ENCODE data around the gene DNAJC27. TPM values are rescaled to one million over a fixed set of nuclear protein-coding genes. Genes with fewer than 3 reads are reported as not detected.

Gene DNAJC27
- total RNA-seq, 3 donors from 2014 or later, result 3.3 to 3.8 (median 3.5) TPM

DNA sequence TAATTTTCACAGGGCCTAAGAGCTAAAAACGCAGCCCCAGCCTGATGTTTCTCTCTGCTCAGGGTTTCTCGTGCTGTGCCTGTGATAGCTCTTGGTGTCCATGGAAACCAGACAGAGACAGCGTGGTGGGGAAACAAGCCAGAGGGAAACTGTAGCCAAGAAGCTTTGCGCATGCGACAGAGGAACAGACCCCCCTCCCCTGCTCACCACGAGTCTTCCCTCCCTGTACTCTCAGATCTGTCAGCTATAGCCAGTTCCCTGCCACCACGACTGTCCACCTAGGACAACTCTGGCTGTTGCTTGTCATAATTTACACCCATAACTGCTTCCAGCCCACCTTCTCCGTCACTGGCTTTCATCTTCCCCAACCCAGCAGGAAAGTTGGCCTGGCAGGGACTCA, 13.2 kb upstream of the DNAJC27 start:
- no peak overlapping the region for H3K4me3 Mint-ChIP-seq
- peaks cover 1% of the 10 kb centered on the region for H3K36me3 Mint-ChIP-seq (ENCODE audit: insufficient read depth)
- peaks cover 4% of the 10 kb centered on the region for H3K27me3 Mint-ChIP-seq (ENCODE audit: low read depth)
- H3K9me3 Mint-ChIP-seq, result no peaks in the 10 kb centered on the region
- DNase-seq (no peak), ATAC-seq (no peak)
- no peaks in the 10 kb centered on the region for H3K4me1 Mint-ChIP-seq (ENCODE audit: low read depth)

GRCh38 chr2:24981411-24982136, 9.8 kb upstream of the DNAJC27 start:
- Mint-ChIP-seq H3K4me3 (no peak overlapping the region), H3K36me3 (ENCODE audit: insufficient read depth) (peaks cover 5% of the 10 kb centered on the region), H3K9me3 (no peaks in the 10 kb centered on the region), H3K4me1 (ENCODE audit: low read depth) (no peaks in the 10 kb centered on the region), H3K27me3 (ENCODE audit: low read depth) (peaks cover 4% of the 10 kb centered on the region)
- no peak for DNase-seq
- ATAC-seq, result no peak

DNA sequence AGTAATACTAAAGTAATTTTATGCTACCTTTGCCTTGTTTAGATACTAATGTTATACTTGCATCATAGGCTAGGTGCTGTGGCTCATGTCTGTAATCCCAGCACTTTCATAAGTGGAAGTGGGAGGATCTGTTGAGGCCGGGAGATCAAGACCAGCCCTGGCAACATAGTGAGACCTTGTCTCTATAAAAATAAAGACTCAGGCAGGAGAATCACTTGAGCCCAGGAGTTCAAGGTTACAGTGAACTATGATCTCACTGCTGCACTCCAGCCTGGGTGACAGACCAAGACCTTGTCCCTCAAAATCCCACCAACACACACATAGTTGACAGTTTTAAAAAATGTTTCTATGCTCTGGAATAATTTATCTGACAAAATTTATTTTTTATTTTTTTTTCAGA, 6.9 kb upstream of the DNAJC27 start:
- no peaks in the 10 kb centered on the region for H3K9me3 Mint-ChIP-seq
- no peak overlapping the region for H3K4me3 Mint-ChIP-seq
- H3K4me1 Mint-ChIP-seq (ENCODE audit: low read depth), result peaks cover 5% of the 10 kb centered on the region
- ATAC-seq (no peak), DNase-seq (no peak)
- peaks cover 5% of the 10 kb centered on the region for H3K36me3 Mint-ChIP-seq (ENCODE audit: insufficient read depth)
- H3K27me3 Mint-ChIP-seq (ENCODE audit: low read depth), result no peaks in the 10 kb centered on the region

DNA sequence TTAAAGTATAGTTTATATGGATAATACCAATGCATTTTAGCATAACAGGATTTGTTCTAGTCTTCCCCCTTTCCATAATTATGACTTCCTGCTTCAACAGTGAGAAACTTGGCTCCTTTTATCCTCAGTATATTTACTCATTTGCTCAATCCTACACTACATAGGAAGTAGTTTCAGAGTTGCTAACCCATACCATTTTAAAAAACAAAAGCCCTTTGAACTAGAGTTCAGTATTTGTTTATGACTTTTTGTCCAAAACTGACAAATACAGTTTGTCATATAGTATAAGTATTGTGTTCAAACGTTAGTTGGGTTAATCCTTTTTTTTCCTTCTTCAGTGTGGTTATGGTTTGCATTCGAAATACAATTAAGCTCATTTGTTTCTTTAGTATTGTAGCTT, 5.9 kb upstream of the DNAJC27 start:
- H3K4me3 Mint-ChIP-seq, result no peak overlapping the region
- ATAC-seq (no peak), DNase-seq (no peak)
- H3K4me1 Mint-ChIP-seq (ENCODE audit: low read depth), result peaks cover 8% of the 10 kb centered on the region
- no peaks in the 10 kb centered on the region for H3K9me3 Mint-ChIP-seq
- H3K36me3 Mint-ChIP-seq (ENCODE audit: insufficient read depth), result peaks cover 5% of the 10 kb centered on the region
- H3K27me3 Mint-ChIP-seq (ENCODE audit: low read depth), result no peaks in the 10 kb centered on the region

- ATAC-seq, result no peak
Measured at GRCh38 chr2:24973812-24974211, 2.1 kb upstream of the DNAJC27 start.

GRCh38 chr2:24972315-24972961, 683 bp upstream of the DNAJC27 start:
- H3K9me3 Mint-ChIP-seq, result no peaks in the 10 kb centered on the region
- peaks cover 19% of the 10 kb centered on the region for H3K4me1 Mint-ChIP-seq (ENCODE audit: low read depth)
- H3K4me3 Mint-ChIP-seq, result peak overlapping the region; percentile 97
- no peaks in the 10 kb centered on the region for H3K36me3 Mint-ChIP-seq (ENCODE audit: insufficient read depth)
- ATAC-seq, result no peak
- DNase-seq, result peak; percentile 18
- no peaks in the 10 kb centered on the region for H3K27me3 Mint-ChIP-seq (ENCODE audit: low read depth)

More at GRCh38 chr2:24973812-24974211, 2.1 kb upstream of the DNAJC27 start:
- no peaks in the 10 kb centered on the region for H3K36me3 Mint-ChIP-seq (ENCODE audit: insufficient read depth)
- H3K4me1 Mint-ChIP-seq (ENCODE audit: low read depth), result peaks cover 19% of the 10 kb centered on the region
- H3K27me3 Mint-ChIP-seq (ENCODE audit: low read depth), result no peaks in the 10 kb centered on the region
- H3K4me3 Mint-ChIP-seq, result no peak overlapping the region
- no peak for DNase-seq
- H3K9me3 Mint-ChIP-seq, result no peaks in the 10 kb centered on the region

- Mint-ChIP-seq H3K9me3 (no peaks in the 10 kb centered on the region), H3K4me1 (ENCODE audit: low read depth) (peaks cover 19% of the 10 kb centered on the region), H3K4me3 (peak overlapping the region; percentile 97), H3K36me3 (ENCODE audit: insufficient read depth) (peaks cover 9% of the 10 kb centered on the region), H3K27me3 (ENCODE audit: low read depth) (no peaks in the 10 kb centered on the region)
- ATAC-seq (peak; percentile 4 to 11), DNase-seq (no peak)
Measured at GRCh38 chr2:24971286-24971535, 544 bp downstream of the DNAJC27 start.

- Mint-ChIP-seq H3K27me3 (ENCODE audit: low read depth) (no peaks in the 10 kb centered on the region), H3K36me3 (ENCODE audit: insufficient read depth) (peaks cover 14% of the 10 kb centered on the region), H3K4me3 (peak overlapping the region; percentile 97), H3K9me3 (no peaks in the 10 kb centered on the region), H3K4me1 (ENCODE audit: low read depth) (peaks cover 19% of the 10 kb centered on the region)
- ATAC-seq, result no peak
- no peak for DNase-seq
Measured at GRCh38 chr2:24970483-24971285, 1.1 kb downstream of the DNAJC27 start.

DNA sequence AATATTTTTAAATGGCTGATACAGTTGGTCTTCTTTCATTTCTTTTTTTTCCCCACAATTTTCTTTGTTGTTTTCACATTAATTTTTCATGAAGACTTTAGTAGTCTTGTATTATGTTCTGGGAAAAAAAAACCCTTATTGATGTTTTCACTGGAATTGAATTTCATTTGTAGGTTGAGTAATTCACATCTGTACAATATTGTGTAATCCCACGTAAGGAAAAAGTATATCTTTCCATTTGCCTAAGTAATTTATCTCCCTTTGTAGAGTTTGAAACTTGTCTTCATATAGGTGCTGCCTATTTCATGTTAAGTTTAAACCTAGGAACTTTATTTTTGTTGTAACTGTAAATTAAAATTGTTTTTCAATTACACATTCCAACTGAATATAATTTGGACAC, 2.0 kb downstream of the DNAJC27 start:
- ATAC-seq (no peak), DNase-seq (no peak)
- Mint-ChIP-seq H3K36me3 (ENCODE audit: insufficient read depth) (peaks cover 16% of the 10 kb centered on the region), H3K4me1 (ENCODE audit: low read depth) (peaks cover 19% of the 10 kb centered on the region), H3K9me3 (no peaks in the 10 kb centered on the region), H3K4me3 (no peak overlapping the region), H3K27me3 (ENCODE audit: low read depth) (no peaks in the 10 kb centered on the region)

- ATAC-seq (no peak), DNase-seq (no peak)
- Mint-ChIP-seq H3K4me1 (ENCODE audit: low read depth) (peaks cover 7% of the 10 kb centered on the region), H3K27me3 (ENCODE audit: low read depth) (no peaks in the 10 kb centered on the region), H3K36me3 (ENCODE audit: insufficient read depth) (peaks cover 74% of the 10 kb centered on the region), H3K9me3 (peaks cover under 1% of the 10 kb centered on the region), H3K4me3 (no peak overlapping the region)
Measured at GRCh38 chr2:24961903-24962302, 9.9 kb downstream of the DNAJC27 start.

GRCh38 chr2:24959761-24960160, 12.0 kb downstream of the DNAJC27 start:
- H3K27me3 Mint-ChIP-seq (ENCODE audit: low read depth), result no peaks in the 10 kb centered on the region
- no peak overlapping the region for H3K4me3 Mint-ChIP-seq
- H3K36me3 Mint-ChIP-seq (ENCODE audit: insufficient read depth), result peaks cover 82% of the 10 kb centered on the region
- DNase-seq, result no peak
- peaks cover 14% of the 10 kb centered on the region for H3K9me3 Mint-ChIP-seq
- H3K4me1 Mint-ChIP-seq (ENCODE audit: low read depth), result peaks cover 7% of the 10 kb centered on the region
- no peak for ATAC-seq

DNA sequence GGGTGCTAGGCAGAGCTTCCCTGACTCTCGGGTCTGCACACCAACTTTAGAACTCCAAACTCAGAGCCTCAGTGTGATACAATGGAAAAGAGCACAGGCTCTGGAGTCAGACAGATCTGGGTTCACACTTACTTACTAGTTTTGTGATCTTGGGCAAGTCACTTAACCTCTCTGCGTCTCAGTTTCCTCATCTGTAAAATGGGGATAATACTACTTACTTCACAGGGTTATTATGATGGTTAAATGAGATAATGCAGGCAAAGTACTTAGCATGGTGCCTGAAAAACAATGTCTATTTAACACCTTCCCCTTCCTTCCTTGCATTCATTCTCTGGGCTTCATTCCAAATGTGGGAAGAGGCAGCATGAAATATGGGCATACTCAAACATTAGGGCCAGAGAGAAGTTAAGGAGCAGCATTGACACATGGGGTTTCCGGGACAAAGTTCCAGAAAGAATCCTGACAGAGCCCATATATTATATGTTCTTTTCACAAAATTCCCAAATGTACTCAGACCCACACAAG, 13.3 kb downstream of the DNAJC27 start:
- DNase-seq (no peak), ATAC-seq (no peak)
- peaks cover 88% of the 10 kb centered on the region for H3K36me3 Mint-ChIP-seq (ENCODE audit: insufficient read depth)
- no peaks in the 10 kb centered on the region for H3K27me3 Mint-ChIP-seq (ENCODE audit: low read depth)
- no peak overlapping the region for H3K4me3 Mint-ChIP-seq
- H3K9me3 Mint-ChIP-seq, result peaks cover 14% of the 10 kb centered on the region
- H3K4me1 Mint-ChIP-seq (ENCODE audit: low read depth), result peaks cover 7% of the 10 kb centered on the region

DNA sequence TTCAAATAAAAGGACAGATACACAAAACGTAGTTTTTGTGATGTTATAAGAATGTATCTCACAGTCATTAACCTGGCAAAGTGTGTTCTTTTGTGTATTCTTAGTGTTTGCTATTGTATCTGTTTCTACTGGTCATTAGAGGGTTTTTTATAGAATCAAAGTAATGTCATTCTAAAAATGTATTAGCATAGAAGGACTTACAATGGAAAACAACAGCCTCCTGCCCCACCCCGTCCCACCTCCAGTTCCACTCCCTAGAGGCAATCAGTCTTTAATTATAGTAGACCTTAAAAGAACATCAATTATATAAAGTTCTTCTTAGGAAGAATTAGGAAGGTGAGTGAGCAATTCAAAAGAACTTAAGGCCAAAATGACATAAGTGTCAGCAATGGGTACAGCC, 13.8 kb downstream of the DNAJC27 start:
- no peak for DNase-seq
- no peak for ATAC-seq
- Mint-ChIP-seq H3K4me1 (ENCODE audit: low read depth) (peaks cover 7% of the 10 kb centered on the region), H3K36me3 (ENCODE audit: insufficient read depth) (peaks cover 83% of the 10 kb centered on the region), H3K27me3 (ENCODE audit: low read depth) (no peaks in the 10 kb centered on the region), H3K4me3 (no peak overlapping the region), H3K9me3 (peaks cover 14% of the 10 kb centered on the region)

- Mint-ChIP-seq H3K27me3 (ENCODE audit: low read depth) (no peaks in the 10 kb centered on the region), H3K9me3 (peaks cover 14% of the 10 kb centered on the region), H3K4me1 (ENCODE audit: low read depth) (peaks cover 7% of the 10 kb centered on the region), H3K4me3 (no peak overlapping the region), H3K36me3 (ENCODE audit: insufficient read depth) (peaks cover 79% of the 10 kb centered on the region)
- ATAC-seq (no peak), DNase-seq (no peak)
Measured at GRCh38 chr2:24957221-24957620, 14.5 kb downstream of the DNAJC27 start.

All from activated T-cell treated with anti-CD3 and anti-CD28 coated beads, Interleukin-2, amount 50 U/mL, for 4 hours (primary cell).